Pulmonary artery endothelial cell (primary cell): ENCODE measurements around the gene NAXD. TPM values are rescaled to one million over a fixed set of nuclear protein-coding genes. Genes with fewer than 3 reads are reported as not detected.
A peak's percentile ranks its signal among the peaks of the same experiment; 100 is the strongest.
"Not testable (repeated sequence)": the region's sequence is repeated elsewhere in the genome, so short reads cannot be mapped to it uniquely, and the experiment has no call there.

Experiments used
- DNase-seq: peaks from one replicate; pipeline ENCODE4 v3.0.0-alpha.2; 2011; ENCODE audit warnings: low read depth, low spot score
- total RNA-seq: library from RNA; depleted of rRNA; stranded (reverse); fragments of >200 nt; gene quantifications from 2 replicates; pipeline ENCODE4 v1.2.3, GENCODE V29; 2014

The NAXD gene
- total RNA-seq, 1 donor from 2014 or later = 15.6 TPM

DNA sequence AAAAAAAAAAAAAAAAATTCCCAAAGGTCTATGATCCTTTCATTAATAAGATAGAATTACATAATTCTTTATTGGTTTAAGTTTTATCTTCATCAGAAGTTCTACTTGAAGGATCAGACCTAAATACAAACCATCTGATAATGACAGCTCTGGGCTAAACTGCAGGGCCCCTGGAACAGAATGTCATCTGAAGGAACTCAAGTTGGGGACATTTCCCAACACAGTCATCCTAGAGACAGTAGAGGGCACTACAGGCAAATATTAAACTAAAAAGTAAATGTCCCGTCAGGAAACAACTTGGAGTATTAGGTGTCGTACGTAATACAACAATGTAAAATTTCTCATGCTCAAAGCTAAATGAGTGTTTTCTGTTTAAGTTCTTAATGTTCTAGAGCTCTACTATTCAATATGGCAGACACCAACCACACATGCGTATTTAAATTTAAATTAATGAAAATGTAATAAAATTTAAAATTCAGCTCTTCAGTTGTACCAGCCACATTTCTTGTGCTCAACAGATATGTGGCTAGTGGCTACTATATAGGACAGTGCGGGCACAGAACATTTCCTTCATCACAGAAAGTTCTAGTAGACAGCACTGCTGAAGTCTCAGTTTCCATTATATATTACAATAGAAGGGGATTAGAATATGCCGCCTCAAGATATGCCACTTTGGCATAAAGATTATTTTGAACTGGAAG lies 21.8 kb upstream of the NAXD start:
- DNase-seq = no peak

DNA sequence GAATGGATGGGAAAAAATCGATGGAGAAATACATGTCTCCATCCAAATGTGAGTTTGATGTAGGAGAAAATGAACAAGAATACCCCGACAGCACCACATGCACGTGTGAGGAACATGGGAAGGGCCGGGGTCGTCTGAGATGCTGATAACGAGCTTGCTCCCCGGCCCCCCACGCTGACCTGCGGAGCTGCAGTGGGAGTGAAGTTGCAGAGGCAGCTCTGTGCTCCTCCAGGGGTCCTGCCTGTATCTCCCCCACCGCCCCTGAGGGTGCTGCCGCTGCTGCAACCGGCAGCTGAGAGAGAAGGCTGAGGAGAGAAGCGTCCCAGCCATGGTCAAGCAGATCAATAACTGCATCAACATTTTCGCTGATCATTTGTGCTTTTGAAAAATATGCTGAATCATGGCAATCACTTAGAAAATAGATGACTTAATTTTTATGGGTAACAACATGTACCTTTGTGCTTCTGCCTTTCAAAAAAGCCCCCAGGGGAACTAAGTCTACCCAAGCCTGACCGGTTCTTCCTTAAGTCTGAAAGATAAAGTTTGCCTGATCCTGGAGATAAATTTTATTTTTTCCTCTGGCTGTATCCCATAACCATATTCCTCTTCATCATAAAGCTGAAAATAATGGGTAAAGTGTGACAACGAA lies 18.2 kb upstream of the NAXD start:
- no peak for DNase-seq

DNA sequence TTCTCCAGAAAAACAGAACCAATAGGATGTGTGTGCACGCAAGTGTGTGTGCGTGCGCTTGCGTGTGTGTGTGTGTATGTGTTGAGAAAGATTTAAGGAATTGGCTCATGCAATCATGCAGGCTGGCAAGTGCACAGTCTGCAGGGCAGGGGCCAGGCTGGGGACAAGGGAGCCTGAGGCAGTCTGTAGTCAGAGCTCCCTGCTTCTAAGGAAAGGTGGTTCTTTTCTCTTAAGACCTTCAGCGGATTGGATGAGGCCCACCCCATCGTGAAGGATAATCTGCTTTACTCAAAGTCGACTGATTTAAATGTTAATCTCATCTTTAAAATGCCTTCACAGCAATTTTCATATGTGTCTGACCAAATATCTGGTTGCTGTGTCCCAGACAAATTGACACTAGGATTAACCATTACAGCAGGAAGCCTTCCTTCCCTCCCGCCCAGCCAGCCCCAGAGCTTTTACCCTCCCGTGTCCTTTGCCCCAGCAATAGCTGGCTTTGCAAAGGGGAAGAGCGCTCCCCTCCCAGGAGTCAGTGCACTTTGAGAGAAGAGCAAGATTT lies 15.0 kb upstream of the NAXD start:
- no peak for DNase-seq

DNA sequence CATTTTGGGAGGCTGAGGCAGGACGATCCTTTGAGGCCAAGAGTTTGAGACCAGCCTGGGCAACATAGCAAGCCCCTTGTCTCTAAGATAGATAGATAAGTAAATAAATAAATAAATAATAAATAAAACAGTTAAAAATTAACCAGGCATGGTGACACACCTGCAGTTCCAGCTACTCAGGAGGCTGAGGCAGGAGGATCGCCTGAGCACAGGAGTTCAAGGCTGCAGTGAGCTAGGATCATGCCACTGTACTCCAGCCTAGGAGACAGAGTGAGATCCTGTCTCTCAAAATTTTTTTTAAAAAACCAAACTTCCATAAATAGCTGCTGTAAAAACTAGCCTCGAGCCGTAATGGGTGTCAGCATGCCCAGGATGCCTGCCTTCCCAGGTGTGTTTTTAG lies 14.4 kb upstream of the NAXD start:
- DNase-seq = no peak

DNA sequence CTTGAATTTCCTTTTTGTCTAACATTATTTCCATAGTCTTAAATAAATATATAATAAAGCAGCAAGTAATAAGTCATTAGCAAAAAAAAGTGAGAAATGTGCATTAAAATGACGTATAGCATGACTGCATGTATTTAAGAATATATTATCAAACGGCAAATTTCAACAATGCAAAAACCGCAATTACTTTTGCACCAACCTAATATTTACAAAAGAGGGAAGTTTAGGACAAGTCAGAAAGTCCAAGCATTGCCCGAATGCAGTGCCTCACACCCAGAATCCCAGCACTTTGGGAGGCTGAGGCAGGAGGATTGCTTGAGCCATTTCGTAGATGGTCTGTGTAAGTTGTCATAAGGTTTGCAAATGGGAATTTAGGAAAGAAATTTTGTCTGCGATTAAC lies 10.2 kb upstream of the NAXD start:
- DNase-seq = no peak

DNA sequence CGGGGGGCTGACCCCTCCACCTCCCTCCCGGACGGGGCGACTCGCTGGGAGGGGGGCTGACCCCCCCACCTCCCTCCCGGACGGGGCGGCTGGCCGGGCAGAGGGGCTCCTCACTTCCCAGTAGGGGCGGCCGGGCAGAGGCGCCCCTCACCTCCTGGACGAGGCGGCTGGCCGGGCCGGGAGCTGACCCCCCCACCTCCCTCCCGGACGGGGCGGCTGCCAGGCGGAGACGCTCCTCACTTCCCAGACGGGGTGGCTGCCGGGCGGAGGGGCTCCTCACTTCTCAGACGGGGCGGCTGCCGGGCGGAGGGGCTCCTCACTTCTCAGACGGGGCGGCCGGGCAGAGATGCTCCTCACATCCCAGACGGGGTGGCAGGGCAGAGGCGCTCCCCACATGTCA lies 9.1 kb upstream of the NAXD start:
- not testable (repeated sequence) for DNase-seq

DNA sequence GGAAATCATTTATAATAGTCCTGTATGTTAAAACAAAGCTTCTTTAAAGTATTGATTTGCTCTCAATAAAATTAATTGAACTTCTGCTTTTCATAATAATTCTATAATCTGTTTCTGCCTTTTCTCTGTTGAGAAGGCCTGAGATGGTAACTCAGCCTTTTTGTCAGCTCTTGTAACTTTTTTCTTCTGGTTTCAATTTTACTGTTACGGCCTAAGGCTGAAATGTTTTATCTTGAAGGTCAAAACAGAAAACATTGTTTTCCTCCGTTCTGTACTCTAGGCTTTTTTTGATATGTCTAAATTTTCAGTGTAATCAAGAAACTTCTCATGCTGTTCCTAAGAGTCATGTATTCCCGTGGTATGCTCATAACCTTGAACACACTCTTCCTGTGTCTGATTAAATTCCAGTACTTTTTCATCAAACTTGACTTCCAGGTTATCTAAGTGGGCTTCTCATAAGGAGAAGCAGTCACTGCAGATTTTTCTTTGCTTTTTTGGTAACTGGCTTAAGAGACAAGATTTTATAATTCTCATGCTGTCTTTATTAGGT lies 7.6 kb upstream of the NAXD start:
- DNase-seq = no peak

DNA sequence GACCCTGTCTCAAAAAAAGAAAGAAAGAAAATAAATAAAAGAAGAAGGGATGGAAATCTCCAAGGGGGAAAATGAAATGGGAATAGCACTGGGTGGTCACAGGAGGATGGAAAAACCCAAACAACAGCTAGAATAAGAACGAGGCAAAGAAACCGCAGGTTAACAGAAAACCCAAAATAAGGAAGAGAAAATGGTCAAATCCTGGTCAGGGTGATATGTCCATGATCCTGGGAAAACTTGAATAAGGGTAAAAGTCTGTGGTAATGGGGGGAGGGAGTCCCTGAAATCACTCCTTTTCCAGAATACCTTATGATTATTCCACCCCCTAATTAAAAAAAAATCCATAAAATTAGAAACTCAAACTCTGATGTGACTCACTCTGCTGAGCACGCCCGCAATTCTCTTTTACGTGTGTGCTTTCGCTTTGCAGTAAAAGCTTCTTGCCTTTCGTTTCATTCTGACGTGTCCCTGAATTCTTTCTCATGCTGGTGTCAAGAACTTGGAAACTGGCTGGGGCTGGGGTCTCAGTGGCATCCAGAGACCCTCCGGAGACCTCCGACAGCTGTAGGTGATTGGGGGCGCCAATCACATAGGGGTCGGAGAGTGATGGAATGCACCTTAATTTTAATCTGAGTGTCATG lies 4.3 kb upstream of the NAXD start:
- no peak for DNase-seq

DNA sequence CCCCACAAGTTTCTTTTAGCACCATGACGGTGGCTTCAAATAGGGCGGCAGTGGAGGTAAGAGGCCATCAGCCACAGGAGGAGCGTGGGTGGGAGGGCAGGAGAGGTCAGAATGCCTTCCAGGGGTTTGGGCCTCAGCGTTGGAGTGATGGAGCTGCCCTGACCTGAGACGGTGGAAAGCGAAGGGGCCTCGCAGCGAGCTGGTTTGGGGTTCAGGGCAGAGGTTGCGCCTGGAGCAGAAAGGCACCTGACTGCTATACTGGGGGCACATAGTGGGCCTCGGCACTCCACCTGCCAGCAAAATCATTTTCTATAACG lies 382 bp upstream of the NAXD start:
- DNase-seq = no peak

DNA sequence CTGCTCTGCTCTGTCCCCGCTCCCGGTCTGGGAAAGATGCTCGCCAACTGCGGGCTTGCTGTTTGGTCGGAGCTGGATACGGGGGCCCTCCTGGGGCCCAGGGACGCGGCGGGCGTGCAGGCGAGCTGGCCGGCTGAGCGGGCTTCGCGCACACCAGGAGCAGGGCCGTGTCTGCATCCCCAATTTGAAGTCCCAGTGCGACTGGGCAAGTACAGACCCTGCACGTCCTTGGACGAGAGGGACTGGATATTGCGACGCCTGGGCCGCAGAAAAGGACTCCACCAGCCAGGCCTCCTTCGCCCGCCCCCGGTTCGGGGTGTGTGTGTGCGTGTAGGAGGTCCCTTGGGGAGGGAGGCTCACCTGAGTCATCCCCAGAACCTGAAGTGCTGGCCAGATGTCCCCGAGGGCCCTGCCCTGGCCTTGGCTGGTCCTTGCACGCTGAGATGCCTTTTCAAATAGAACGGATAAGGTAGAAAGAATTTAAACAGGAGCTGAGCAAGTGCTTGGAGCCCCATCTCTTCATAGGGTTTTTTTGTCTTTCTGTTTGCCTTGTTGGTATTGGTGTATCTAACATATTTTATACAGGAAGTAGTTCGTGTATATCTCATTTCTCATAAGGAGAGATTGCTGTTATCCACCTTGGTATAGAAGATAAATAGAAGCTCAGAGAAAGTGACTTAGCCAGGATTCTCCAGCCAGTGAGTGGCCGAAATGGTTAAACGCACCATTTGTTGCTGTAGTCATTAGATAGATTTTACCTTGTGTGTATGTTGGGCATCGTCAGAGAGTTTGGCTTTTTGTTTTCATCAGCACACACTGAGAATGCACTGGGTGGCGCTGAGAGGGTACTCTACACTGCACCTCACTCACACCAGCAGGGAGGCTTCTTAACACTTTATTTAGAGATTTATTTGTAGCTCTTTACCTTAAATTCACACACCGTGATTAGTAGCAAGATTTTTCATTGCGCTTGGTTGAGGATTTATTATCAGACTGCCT lies 1.1 kb downstream of the NAXD start:
- DNase-seq = no peak

DNA sequence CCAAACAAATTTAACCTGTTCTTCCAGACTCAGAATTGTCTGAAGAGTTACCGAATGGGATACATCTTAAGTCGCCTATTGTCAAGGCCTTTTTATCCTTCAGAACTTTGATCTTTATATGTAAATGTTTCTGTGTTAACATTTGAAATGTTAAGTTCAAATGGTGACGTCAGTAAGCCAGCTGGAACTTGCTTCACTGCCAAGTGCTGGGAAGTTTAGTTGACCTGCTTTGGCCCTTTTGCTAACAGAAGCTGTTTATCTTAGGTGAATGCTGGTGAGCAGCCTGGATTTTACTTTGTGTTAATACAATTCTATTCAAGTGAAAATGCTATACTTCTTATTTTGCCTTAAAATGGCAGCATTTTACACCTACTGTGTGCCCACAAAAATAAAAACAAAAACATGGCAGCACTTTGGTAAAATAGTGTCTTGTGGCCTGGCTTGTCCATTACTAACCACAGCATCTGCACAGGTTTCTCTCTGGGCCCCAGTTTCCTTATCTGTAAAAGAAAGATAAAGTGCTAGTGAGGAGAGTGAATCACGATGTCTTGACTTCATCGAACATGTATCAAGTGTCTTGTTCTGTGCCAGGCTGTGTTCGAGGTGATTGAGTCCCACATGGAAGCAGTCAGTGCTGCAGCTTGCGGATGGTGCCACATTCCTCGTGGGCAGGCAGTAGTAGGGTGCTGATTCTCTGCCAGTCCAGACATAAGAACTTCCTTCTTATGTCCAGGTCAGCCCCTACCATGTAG lies 2.2 kb downstream of the NAXD start:
- peak; percentile 60 for DNase-seq

DNA sequence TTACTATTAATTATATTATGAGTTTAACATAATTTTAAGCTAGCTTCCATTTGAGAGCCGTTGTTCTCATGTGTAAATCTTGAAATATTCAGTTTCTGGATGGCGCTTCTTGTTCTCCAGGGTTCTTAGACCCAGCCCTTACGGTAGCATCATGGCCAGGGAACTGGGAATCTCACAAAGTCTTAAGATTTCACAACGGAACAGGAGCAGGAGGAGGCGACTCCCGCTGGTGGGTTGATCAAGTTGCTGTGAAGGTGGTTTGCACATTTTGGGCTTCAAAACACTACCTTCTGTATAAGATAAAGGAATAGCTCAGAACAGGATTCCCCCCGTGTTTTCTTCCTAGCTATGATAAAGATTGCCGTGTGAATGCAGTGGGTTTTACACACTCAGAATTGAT lies 2.8 kb downstream of the NAXD start:
- no peak for DNase-seq

DNA sequence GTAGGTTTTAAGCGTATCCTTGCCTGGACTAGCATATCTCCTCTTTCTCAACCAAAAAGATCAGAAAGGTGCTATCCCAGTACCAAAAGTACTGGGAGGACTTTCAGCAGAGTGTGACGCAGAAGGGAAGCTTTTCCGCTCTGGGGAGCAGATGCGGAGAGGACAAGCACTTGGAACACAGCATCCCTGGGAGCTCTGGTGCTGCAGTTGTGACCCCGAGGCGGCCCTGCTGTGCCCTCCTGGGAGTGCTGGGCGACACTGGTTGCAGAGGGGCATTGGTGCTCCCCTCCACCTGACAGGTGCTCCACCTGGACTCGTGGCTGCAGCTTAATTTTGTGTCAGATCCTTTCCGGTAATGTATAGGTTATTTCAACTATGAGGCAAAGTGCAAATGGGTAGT lies 3.4 kb downstream of the NAXD start:
- DNase-seq = no peak

DNA sequence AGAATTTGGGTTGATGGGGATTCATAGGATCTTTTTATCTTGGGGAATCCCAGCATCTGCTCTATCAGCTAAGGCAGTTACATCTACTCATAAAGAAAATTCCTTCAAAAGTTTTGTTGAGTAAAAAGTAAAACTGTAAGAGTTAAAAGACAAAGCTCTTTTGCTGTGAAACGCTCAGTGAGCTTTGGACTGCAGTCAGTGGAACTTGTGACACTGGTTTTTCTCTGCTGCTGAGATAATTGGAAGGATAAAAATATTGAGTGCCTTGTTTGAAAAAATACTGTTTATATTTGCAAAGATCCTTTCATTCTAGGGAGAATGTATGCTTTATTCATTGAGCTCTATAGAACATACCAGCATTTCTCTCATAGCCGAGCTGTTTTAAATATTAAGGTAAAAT lies 5.3 kb downstream of the NAXD start:
- no peak for DNase-seq

DNA sequence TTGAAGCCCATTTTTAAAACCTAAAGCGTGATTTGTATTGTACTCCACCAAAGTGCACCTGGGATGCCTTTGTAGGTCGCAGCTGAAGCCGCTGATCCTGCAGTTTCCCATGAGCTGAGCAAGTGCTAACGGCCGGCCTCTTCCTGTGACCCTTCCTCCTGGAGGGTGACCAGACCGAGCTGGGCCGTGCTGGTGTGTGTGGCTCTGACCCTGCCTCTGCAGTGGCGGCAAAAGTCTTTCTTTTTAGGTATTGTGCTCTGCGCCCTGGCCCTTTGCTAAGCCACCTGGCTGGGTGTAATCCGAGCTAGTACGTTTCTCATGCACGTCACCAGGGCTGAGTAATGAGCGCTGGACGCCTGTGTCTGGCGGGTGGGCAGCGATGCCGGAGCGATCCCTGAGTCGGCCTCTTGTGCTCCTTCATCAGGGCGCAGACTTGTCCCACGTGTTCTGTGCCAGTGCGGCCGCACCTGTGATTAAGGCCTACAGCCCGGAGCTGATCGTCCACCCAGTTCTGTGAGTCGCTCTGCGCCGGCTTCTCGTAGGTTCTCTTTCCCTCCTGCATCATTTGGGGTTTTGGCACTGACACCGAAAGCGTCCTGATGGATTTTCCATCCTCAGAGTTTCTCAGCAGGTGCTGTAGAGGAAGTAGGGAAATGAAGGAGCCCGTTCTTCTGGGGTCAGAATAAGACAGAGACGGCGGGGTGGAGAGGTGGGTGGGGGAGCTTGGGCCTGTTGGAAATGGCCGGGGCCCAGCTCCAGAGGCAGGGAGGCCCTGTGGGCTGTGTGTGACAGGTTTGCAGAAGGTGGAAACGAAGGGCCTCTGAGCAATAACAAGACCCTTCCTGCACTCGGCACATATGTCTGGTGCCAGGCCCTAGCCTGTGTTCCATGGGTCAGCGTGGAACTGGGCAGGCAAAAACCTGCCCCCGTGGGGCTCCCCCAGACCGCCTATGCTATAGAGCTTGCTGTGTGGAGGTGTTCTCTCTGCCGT lies 9.7 kb downstream of the NAXD start:
- DNase-seq = no peak

DNA sequence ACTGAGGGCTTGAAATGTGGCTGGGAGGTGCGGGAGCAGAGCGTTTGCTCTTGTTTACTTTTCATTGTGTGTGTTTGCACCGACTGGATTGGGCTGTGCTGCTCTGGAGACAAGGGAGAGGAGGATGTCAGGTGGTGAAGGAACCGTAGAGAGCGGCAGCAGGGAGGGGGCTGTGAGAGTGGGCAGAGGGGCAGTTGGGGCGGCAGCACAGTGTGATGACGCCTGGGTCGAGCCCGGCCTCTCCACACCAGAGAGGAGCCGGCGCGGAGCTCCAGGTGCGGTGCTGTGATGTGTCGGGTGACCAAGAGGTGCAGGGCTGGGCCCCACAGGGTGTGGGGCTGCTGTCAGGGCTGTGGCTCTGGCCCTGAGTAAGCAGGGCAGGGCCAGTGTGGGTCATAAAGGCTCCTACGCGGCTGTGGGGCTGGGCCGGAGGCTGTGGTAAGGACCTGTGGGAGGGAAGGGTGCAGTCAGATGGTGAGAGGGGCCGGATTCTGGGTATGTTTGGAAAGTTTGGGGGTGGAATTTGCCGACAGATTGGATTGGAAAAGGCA lies 10.5 kb downstream of the NAXD start:
- DNase-seq = no peak

DNA sequence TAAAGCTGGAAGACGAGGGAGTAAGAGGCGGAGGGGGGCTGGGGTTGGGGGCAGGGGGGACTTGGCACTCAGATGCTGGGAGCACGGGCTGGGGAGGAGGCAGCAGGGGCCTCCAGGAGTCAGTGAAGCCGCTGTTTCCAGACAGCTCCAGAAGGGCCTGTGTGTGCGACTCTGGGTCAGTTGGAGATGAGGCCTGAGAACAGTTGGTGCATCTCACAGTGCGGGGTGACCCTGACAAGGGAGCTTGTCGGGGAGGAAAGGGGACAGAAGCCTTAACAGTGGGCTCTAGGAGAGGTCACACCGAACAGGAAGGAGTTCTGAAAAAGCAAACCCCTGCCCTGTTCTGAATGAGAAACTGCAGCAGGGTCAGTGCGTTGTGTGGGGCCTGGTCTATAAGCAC lies 11.2 kb downstream of the NAXD start:
- no peak for DNase-seq

DNA sequence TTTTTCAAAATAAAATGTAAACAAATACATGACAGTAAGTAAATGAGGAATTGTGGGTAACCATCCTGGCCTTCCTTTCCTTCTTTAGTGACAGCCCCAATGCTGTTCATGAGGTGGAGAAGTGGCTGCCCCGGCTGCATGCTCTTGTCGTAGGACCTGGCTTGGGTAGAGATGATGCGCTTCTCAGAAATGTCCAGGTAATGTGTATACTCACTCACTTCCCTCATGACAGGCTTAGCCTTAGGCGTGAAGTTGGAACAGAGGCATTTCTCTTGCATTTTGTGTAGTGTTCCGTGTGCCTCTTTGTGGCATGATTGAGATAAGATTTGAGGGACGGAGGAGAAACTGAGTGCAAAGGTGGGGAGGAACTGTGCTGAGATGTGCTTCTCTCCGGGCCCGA lies 12.0 kb downstream of the NAXD start:
- DNase-seq = no peak
